ENCODE results near the gene PDCD2L. TPM values are rescaled to one million over a fixed set of nuclear protein-coding genes. Genes with fewer than 3 reads are reported as not detected.
"Not testable (repeated sequence)": the region's sequence is repeated elsewhere in the genome, so short reads cannot be mapped to it uniquely, and the experiment has no call there.

PDCD2L gene
- total RNA-seq, 1 experiment from 2014 or later, result 24.6 TPM

DNA sequence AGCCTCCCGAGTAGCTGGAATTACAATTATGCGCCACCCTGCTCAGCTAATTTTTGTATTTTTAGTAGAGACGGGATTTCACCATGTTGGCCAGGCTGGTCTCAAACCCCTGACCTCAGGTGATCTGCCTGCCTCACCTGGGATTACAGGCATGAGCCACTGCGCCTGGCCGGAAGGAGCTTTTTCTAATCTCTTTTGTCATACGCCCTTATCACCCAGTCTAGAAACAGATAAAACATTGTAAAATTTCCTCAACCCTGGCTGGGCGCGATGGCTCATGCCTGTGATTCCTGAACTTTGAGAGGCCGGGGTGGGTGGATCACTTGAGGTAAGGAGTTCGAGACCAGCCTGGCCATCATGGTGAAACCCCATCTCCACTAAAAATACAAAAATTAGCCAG, 35.0 kb upstream of the PDCD2L start:
- not testable (repeated sequence) for DNase-seq (ENCODE audit: low read depth)

DNA sequence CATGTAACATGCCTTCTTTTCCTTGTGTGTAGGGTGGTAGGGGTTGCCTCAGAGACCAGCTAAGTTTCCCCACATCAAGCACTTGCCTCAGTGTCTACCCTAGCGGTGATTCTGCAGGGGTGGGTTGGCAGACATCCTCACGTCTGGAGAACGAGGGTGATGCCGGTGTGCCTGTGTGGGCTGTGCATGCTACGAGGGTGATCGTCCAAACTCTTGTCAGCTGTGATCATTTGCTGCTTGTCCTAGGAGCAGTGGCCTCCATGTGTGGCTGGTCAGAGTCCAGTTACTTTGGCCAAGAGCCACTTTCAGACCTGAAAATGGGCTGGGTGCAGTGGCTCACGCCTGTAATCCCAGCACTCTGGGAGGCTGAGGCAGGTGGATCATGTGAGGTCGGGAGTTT, 34.1 kb upstream of the PDCD2L start:
- no peak for DNase-seq (ENCODE audit: low read depth)
- in situ Hi-C loops (cut with HindIII; ENCODE audit: low pct_unique_long_range_greater_than_20kb, low sequenced_read_pairs), result no loop called here

More for the DNA sequence above, 35.0 kb upstream of the PDCD2L start:
- in situ Hi-C loops (cut with HindIII; ENCODE audit: low pct_unique_long_range_greater_than_20kb, low sequenced_read_pairs), result loop anchor here (10.0 kb wide), 1 partner anchor 76 kb away; no protein-coding TSS in a partner anchor

DNA sequence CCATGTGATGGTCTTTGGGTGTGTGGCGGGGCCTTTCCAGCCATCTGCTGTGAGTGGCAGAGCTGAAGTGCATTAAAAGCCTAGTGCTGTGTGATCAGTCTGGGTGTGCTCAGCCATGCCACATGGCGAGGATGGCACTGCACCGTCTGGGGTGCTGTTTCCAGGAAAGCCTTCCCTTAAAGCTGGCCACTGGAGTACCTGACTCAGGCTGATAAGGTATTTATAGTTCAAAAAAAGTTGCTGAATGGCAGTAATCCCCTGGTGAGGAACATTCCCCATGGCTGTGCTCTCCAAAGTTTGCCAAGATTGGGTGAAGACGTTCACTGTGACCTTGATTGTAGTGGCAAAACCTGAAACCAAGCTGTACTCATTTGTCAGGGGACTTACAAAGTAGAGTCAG, 33.2 kb upstream of the PDCD2L start:
- no peak for DNase-seq (ENCODE audit: low read depth)
- in situ Hi-C loops (cut with HindIII; ENCODE audit: low pct_unique_long_range_greater_than_20kb, low sequenced_read_pairs), result no loop called here

DNA sequence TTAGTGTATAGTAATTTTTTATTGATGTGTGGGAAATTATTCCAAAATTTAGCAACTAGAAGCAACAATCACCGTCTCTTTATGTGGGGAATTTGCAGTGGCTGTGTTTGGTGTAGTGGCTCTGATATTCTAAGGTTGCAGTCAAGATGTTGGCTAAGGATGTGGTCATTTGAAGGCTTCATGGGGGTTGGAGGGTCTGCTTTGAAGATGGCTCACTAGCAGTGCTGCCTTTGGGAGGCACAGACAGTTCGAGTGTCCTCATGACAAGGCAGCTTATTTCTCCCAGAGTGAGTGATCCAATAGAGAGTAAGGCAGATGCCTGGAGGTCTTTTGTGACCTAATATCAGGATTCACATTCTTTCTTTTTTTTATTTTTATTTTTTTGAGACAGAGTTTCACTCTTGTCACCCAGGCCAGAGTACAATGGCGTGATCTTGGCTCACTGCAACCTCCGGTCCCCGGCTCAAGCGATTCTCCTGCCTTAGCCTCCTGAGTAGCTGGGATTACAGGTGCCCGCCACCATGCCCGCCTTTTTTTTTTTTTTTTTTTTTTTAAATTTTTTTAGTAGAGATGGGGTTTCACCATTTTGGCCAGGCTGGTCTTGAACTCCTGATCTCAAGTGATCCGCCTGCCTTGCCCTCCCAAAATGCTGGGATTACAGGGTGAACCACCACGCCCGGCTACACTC, 30.5 kb upstream of the PDCD2L start:
- DNase-seq (ENCODE audit: low read depth), result no peak
- in situ Hi-C loops (cut with HindIII; ENCODE audit: low pct_unique_long_range_greater_than_20kb, low sequenced_read_pairs), result no loop called here

DNA sequence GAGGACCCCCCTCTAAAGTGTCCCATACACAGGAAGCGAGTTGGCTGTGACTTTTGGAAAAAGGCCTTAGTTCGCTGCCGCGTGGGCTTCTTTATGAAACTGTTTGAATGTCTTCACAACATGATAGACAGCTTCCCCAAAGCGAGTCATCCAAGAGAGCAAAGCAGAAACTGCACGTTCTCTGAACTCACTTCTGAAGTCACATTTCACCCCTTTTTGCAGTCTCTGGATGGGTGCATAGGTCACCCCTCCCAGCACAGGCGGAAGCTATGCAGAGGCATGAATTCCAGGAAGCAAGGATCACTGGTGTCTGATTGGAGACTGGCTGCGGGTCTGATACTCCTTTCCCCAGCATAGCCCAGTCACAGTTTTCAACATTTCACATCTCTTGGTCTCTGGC, 28.6 kb upstream of the PDCD2L start:
- in situ Hi-C loops (cut with HindIII; ENCODE audit: low pct_unique_long_range_greater_than_20kb, low sequenced_read_pairs), result no loop called here
- no peak for DNase-seq (ENCODE audit: low read depth)

DNA sequence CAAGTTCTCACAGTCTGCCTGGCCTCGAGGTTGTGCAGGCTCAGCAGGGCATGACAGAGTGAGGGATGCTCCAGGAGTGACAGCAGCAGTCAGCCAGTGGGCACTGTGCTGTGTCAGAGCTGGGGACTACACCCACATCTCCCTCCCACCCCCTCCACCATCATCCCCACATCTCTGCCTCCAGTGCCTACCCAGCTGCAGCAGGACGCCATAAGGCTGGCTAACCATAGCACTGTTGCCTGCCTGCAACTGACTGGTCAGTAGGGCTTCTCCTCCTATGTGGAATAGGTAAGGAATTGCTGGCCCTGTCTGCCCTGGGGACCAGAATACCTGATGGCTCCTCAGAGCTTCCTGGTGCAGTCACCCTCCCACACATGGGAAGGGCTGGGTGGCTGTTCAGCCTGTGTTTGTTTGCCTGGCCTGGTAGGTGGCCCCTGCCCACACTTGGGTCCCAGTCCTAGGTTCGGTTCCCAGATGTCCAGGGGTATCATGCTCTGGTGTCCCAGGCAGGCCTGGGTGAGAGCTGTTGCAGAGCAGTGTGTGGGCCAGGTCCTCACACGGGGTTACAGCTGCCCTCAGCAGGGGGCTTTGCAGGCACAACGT, 23.5 kb upstream of the PDCD2L start:
- in situ Hi-C loops (cut with HindIII; ENCODE audit: low pct_unique_long_range_greater_than_20kb, low sequenced_read_pairs), result no loop called here

DNA sequence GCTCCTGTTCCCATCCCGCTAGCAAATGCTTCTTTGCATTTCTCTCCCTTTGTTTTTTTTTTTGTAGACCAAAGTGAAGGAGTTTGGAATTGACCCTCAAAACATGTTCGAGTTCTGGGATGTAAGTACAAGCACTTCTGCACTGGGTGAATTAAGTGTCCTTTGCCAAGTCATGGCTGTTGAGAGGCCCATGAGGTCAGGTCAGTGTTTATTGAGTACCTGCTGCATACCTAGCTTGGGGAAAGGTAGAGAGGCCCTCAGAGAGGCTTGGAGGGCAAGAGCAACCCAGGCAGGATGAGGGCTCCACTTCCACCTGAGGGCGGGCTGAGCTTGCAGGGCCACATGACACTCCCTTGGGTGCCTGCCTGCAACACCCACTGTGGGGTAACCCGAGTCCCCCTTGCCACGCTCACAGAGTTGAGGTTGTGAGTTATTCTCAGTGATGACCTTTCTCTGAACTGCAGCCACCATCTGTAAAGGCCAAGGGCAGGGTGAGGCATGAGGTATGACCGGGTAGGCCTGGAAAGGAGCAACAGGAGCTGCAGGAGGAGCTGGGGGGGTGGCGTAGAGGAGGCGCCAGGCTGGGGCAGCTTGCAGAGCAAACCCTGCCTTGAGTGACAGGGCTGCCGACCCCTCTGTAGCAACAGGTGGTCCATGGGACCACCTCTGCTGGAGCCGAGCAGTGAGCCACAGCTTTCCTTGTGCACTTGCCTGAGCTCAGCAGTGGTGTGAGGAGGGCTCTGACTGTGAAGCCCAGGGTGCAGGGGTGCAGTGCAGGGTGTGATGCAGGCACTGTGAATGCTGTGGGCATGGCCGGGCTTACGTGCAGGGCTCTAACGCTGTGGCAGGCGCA, 22.6 kb upstream of the PDCD2L start:
- in situ Hi-C loops (cut with HindIII; ENCODE audit: low pct_unique_long_range_greater_than_20kb, low sequenced_read_pairs), result no loop called here
- DNase-seq (ENCODE audit: low read depth), result no peak

More for the DNA sequence above, 23.5 kb upstream of the PDCD2L start:
- no peak for DNase-seq (ENCODE audit: low read depth)

DNA sequence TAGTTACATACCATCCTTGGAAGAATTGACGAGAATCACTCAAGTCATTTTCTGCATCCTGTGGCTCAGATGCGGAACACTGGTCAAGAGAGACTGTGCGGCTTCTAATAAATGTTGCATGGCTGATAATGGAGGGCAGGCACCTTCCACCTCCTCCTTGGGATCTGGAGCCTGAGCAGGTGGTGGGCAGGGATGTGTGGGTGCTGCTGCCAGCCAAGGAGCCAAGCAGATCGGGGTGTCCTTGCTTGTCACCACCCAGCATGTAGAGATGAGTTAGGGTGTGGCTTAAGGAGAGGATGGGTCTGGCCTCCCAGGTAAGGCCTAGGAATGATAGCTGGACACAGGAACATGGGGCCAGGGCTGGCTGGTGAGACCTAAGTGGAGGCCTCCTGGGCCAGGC, 21.7 kb upstream of the PDCD2L start:
- in situ Hi-C loops (cut with HindIII; ENCODE audit: low pct_unique_long_range_greater_than_20kb, low sequenced_read_pairs), result no loop called here
- DNase-seq (ENCODE audit: low read depth), result no peak

DNA sequence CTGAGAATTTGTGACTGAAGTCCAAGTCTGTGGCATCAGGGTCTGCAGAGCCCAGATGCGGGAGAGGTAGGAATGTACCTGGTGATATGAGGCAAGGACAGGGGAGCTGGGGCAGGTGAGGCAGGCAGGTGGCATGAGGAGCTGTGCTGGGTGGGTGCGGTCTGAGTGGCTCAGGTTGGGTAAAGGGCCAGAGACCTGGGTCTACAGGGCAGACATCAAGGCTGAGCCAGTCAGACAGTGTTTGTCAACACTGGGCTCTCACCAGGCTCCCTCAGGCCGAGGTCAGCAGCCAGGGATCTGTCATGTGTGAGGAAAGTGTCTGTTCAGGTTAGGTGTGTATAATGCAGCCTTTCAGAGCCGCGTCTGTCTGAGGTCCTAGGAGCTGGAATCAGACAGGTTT, 20.6 kb upstream of the PDCD2L start:
- DNase-seq (ENCODE audit: low read depth), result no peak
- in situ Hi-C loops (cut with HindIII; ENCODE audit: low pct_unique_long_range_greater_than_20kb, low sequenced_read_pairs), result no loop called here

DNA sequence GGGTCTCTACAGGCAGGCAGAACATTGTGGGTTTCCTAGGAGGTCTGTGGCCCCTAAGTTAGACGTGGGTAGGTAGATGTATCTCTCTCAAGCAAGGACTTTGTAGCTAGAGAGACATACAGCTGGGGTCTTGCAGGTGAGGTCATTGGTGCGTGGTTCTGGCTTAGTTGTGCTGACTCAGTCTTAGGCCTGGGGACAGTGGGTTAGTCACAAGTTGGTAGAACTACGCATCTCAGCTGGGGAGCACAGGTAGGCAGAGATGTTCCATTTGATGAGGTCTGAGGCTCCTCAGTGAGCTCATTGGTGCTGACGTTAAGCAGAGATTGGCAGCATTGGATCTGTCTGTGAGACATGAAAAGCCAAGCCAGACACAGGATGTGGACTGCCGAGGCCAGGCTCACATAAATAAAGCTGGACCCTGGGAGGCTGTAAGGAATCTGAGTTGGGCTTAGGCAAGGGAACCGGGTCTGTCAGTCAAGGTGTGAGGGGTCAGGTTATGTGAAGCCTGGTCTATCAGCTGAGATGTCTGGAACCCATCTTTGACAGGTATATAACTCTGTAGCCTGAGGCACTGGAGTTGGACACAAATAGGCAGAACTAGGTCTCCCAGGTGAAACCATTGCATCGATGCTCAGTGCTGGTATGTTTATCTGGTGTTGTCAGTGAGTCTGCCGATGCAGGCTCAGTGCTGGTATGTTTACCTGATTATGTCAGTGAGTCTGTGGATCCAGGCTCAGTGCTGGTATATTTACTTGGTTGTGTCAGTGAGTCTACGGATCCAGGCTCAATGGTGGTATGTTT, 17.4 kb upstream of the PDCD2L start:
- no peak for DNase-seq (ENCODE audit: low read depth)
- in situ Hi-C loops (cut with HindIII; ENCODE audit: low pct_unique_long_range_greater_than_20kb, low sequenced_read_pairs), result no loop called here

DNA sequence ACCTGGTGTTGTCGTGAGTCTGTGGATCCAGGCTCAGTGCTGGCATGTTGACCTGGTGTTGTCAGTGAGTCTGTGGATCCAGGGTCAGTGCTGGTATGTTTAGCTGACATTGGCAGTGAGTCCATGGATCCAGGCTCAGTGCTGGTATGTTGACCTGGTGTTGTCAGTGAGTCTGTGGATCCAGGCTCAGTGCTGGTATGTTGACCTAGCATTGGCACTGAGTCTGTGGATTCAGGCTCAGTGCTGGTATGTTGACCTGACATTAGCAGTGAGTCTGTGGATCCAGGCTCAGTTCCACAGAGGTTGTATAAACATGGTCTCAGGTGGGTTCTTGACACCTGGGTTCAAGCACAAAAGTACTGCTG, 16.8 kb upstream of the PDCD2L start:
- DNase-seq (ENCODE audit: low read depth), result no peak
- in situ Hi-C loops (cut with HindIII; ENCODE audit: low pct_unique_long_range_greater_than_20kb, low sequenced_read_pairs), result no loop called here

DNA sequence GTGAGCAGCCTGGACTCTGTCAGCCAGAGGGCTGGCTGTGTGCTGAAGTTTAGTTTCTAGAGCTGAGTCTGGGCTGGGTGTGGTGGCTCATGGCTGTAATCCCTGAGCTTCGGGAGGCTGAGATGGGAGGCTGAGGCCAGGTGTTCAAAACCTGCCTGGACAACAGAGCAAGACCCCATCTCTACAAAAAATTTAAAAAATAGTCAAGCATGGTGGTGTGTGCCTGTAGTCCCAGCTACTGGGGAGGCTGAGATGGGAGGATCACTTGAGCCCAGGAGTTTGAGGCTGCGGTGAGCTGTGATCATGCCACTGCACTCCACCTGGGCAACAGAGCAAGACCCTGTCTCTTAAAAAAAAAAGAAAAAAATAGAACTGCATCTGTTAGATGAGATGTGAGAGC, 15.5 kb upstream of the PDCD2L start:
- DNase-seq (ENCODE audit: low read depth); in situ Hi-C loops (cut with HindIII; ENCODE audit: low pct_unique_long_range_greater_than_20kb, low sequenced_read_pairs): not testable (repeated sequence)

DNA sequence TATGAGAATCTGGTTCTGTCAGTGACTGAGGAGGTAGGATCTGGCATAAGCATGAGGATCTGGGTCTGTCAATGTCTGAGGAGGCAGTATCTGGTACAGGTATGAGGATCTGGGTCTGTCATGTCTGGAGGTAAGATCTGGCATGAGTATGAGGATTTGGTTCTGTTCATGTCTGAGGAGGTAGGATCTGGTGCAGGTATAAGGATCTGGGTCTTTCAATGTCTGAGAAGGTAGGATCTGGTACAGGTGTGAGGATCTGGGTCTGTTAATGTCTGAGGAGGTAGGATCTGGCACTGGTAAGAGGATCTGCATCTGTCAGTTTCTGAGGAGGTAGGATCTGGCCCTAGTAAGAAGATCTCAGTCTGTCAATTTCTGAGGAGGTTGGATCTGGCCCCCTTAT, 12.4 kb upstream of the PDCD2L start:
- in situ Hi-C loops (cut with HindIII; ENCODE audit: low pct_unique_long_range_greater_than_20kb, low sequenced_read_pairs), result no loop called here
- DNase-seq (ENCODE audit: low read depth), result no peak

DNA sequence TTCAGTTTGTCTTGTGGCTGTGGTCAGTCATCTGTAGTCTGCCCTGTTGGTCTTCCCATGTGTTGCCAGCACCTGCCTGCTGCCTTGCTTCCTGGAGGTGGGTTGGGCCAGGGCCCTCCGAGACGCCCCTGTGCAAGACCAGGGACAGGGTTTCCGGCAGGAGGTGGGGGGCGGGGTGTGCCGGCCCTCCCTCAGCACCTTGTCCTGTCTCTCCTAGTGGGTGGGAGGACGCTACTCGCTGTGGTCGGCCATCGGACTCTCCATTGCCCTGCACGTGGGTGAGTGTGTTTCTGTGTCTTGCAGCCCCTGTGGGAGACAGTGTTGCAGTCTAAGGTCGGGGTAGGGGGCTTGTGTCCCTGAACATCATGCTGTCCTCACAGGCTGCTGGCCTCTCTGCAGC, 11.2 kb upstream of the PDCD2L start:
- no peak for DNase-seq (ENCODE audit: low read depth)
- in situ Hi-C loops (cut with HindIII; ENCODE audit: low pct_unique_long_range_greater_than_20kb, low sequenced_read_pairs), result no loop called here

DNA sequence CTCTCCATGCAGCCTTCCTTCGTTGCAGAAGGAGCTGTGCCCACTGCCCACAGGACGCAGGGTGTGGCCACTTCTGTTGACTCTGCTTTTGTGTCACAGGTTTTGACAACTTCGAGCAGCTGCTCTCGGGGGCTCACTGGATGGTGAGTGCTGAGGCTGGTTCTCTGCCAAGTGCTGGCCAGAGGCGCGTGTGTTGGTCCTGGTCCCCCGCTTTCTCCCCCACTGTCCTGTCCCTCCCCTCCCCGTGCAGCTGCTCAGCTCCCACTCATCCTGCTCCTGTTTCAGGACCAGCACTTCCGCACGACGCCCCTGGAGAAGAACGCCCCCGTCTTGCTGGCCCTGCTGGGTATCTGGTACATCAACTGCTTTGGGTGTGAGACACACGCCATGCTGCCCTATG, 10.6 kb upstream of the PDCD2L start:
- in situ Hi-C loops (cut with HindIII; ENCODE audit: low pct_unique_long_range_greater_than_20kb, low sequenced_read_pairs), result no loop called here

DNA sequence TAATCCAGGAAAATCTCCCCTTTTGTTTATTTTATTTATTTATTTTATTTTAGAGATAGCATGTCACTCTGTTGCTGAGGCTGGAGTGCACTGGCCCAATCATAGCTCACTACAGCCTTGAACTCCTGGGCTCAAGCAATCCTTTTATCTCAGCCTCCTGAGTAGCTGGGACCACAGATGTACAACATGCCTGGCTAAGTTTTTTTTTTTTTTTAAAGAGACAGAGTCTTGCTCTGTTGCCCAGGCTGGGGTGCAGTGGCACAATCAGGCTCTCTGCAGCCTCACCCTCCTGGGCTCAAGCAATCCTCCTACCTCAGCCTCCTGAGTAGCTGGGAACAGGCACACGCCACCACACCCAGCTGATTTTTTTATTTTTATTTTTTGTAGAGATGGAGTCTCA, 6.3 kb upstream of the PDCD2L start:
- in situ Hi-C loops (cut with HindIII; ENCODE audit: low pct_unique_long_range_greater_than_20kb, low sequenced_read_pairs), result no loop called here
- DNase-seq (ENCODE audit: low read depth), result no peak

More for the DNA sequence above, 10.6 kb upstream of the PDCD2L start:
- DNase-seq (ENCODE audit: low read depth), result no peak

DNA sequence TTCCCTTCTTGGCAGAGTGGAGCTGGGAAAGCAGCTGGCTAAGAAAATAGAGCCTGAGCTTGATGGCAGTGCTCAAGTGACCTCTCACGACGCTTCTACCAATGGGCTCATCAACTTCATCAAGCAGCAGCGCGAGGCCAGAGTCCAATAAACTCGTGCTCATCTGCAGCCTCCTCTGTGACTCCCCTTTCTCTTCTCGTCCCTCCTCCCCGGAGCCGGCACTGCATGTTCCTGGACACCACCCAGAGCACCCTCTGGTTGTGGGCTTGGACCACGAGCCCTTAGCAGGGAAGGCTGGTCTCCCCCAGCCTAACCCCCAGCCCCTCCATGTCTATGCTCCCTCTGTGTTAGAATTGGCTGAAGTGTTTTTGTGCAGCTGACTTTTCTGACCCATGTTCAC, 4.3 kb upstream of the PDCD2L start:
- no peak for DNase-seq (ENCODE audit: low read depth)

DNA sequence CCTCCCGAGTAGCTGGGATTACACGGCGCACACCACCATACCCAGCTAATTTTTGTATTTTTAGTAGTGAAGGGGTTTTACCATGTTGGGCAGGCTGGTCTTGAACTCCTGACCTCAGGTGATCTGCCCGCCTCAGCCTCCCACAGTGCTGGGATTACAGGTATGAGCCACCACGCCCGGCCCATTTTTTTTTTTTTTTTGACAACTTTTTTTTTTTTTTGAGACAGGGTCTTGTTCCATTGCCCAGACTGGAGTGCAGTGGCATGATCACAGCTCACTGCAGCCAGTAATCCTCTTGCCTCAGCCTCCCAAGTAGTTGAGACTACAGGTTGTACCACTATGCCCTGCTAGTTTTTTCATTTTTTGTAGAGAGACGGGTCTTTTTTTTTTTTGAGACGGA, 3.4 kb upstream of the PDCD2L start:
- in situ Hi-C loops (cut with HindIII; ENCODE audit: low pct_unique_long_range_greater_than_20kb, low sequenced_read_pairs); DNase-seq (ENCODE audit: low read depth): not testable (repeated sequence)

More for the DNA sequence above, 4.3 kb upstream of the PDCD2L start:
- in situ Hi-C loops (cut with HindIII; ENCODE audit: low pct_unique_long_range_greater_than_20kb, low sequenced_read_pairs), result no loop called here

All from Caki2 (cell line).